ENCODE measurements around the gene KIAA0232.

GRCh38 chr4:6840062-6840976 lies 57.8 kb downstream of the KIAA0232 start:
- TF ChIP-seq CTCF (IDR thresholded peaks at IDR 0.05; ENCODE audit: borderline replicate concordance, extremely low read depth, low read length, poor library complexity, severe bottlenecking), result no peak
- TF ChIP-seq EZH2 (IDR thresholded peaks at IDR 0.05; ENCODE audit: borderline replicate concordance, low read depth, low read length, severe bottlenecking), result no peak
